GM03348 (cell line): Measurements from ENCODE around the gene ZNF799.
A peak's percentile ranks its signal among the peaks of the same experiment; 100 is the strongest.
"Not testable (repeated sequence)": the region's sequence is repeated elsewhere in the genome, so short reads cannot be mapped to it uniquely, and the experiment has no call there.

Experiments used
- DNase-seq: peaks from one replicate; pipeline ENCODE4 v3.0.0; 2012; ENCODE audit warnings: low spot score

ZNF799 gene

GRCh38 chr19:12400633-12401502 lies at the start of gene ZNF799:
ZNF799 (minus strand) TSS chr19:12401271; CDS start chr19:12401070, 201 bp downstream.
- DNase-seq: peak; percentile 94

- DNase-seq: no peak
Measured at GRCh38 chr19:12450844-12451243, 49.8 kb upstream of the ZNF799 start.

DNA sequence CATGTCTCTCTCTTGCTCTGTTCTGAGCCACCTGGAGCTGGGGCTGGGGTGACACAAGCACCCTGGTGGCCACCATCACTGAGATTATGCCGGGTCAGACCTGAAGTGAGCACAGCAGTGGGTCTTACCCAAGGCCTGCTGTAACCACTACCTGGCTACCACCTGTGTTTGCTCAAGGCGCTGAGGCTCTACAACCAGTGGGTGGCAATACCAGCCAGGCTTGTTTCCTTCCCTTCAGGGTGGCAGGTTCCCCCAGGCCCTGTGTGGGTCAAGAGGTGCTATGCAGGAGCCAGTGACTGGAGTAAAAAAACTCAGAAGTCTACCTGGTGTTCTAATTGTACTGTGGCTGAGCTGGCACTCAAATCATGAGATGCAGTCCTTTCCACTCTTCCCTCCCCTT lies 47.7 kb upstream of the ZNF799 start:
- no peak for DNase-seq

DNA sequence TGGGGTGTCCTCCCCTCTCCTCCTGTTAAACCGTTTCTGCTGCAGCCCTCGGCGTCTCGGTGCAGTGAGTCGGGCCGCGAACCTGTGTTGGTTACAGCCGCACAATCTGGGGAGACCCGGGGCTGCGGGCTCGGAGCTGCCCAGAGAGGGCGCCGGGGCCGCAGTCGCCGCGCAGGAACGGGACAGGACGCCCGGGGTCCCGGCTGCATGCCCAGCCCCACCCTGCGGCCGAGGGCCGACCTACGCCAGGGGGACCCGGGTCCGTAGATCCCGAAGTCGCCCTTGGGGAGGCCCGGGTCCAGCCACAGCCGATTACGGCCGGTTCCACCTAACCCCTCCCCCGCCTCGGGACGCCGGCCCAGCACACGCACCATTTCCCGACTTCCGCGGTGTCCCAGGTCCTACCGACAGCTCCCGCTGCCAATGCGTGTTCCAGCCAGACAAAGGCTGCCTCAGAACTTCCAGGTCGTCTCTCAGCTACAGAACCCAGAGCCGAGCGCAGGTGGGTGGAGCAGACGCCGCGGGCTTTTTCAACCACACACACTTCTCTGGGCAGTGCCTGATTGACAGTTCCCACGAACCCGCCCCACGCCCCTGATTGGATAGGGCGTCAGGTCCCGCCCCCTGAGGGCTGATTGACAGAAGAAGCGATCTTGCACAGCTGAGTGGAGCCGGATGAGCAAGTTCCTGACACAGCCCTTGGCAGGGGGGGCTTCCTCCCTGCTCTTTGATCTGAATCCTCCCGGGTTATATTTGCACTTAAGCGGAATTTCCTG lies 39.7 kb upstream of the ZNF799 start, which contains the start of gene ZNF443:
Gene ZNF443 (minus strand): TSS at position 481 of the 776 bp plus-strand sequence. CDS start 107 bp downstream, at position 374.
- DNase-seq: peak; percentile 94

DNA sequence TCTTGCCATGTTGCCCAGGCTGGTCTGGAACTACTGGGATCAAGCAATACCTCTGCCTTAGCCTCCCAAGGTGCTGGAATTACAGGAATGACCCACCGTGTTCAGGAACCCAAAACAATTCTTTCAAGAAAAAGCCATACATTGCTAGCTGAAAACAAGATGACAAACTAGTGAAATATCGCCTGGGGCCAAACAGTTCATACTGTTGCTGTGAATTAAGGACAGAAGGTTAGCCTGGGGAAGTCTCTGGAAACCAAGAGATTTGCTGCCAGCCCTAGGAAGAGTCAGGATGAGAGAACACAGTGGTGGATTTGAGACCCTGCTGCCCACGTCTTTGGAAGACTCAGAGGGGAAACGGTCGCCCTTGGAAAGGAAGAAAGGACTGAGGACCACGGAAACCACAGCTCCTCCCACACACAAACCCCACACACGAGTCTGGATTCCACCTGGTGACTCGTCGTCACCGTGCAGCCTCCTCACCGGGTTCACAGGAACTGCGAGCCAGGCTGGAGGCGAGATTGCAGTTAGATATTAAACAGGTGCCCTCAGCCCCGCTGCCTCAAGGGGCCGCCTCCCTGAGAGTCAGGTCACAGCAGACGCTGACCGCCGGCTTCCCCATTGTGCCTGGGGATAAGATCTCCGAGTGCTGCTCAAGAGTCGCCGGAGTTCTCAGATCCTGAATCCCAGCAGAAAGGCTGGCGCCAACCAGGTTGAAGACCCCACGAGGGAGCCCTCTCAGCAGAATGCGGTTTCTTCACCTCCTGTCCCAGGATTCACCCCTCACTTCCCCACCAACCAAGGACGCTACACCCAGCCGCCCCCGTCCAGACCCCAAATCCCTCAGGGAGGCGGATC lies 38.8 kb upstream of the ZNF799 start:
- DNase-seq: peak; percentile 5

- not testable (repeated sequence) for DNase-seq
Measured at GRCh38 chr19:12430726-12431299, 29.7 kb upstream of the ZNF799 start.

- DNase-seq: no peak
Measured at GRCh38 chr19:12425888-12426274, 24.8 kb upstream of the ZNF799 start.

DNA sequence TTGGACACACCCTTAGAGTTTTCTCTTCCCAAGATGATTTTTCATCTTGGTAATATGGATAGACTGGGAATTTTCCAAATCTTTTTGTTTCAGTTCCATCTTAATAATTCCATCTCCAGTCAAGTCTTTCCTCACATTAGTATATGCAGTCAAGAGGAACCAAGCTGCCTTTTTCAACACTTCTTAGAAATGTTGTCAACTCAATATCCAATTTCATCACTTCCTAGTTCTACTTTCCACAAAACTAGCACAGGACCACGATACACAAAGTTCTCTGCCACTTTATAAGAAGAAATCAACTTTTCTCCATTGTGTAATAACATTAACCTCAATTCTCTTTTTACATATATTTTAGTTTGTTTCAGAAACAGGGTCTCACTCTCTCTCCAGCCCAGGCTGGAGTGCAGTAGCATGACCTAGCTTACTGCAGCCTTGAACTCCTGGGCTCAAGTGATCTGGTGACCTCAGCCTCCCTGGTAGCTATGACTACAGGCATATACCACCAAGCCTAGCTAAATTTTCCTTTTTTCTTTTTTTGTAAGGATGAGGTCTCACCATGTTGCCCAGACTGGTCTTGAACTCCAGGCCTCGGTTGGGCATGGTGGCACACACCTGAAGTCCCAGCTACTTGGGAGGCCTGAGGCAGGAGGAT lies 24.3 kb upstream of the ZNF799 start:
- no peak for DNase-seq

DNA sequence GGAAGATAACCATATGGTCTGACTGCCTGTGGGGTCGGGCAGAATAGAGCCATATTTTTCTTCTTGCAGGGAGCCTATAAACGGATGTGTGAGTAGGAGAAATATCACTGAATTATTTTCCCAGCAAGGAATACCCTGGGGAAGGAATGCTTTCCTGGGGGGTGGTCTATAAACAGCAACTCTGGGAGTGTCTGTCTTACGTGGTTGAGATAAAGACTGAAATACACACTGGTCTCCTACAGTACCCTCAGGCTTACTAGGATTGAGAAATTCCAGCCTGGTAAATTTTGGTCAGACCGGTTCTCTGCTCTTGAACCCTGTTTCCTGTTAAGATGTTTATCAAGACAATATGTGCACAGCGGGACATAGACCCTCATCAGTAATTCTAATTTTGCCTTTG lies 16.2 kb upstream of the ZNF799 start:
- DNase-seq: not testable (repeated sequence)

GRCh38 chr19:12411893-12412292 lies 10.8 kb upstream of the ZNF799 start:
- DNase-seq: no peak

DNA sequence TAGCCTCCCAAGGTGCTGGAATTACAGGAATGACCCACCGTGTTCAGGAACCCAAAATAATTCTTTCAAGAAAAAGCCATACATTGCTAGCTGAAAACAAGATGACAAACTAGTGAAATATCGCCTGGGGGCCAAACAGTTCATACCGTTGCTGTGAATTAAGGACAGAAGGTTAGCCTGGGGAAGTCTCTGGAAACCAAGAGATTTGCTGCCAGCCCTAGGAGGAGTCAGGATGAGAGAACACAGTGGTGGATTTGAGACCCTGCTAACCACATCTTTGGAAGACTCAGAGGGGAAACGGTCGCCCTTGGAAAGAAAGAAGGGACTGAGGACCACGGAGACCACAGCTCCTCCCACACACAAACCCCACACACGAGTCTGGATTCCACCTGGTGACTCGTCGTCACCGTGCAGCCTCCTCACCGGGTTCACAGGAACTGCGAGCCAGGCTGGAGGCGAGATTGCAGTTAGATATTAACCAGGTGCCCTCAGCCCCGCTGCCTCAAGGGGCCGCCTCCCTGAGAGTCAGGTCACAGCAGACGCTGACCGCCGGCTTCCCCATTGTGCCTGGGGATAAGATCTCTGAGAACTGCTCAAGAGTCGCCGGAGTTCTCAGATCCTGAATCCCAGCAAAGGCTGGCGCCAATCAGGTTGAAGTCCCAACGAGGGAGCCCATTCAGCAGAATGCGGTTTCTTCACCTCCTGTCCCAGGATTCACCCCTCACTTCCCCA lies 1.0 kb downstream of the ZNF799 start:
- not testable (repeated sequence) for DNase-seq

DNA sequence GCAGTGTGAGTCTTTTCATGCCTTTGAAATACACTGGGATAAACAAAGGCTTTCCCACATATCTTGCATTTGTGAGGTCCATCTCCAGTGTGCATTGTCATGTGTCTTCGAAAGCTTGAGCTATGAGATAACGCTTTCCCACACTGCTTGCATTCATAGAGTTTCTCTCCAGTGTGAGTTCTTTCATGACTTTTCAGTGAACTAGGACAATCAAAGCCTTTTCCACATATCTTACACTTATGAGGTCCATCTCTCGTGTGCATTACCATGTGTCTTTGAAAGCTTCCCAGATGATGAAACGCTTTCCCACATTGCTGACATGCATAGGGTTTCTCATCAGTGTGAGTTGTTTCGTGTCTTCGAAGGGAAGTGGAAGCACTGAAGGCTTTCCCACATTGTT lies 9.9 kb downstream of the ZNF799 start:
- not testable (repeated sequence) for DNase-seq

DNA sequence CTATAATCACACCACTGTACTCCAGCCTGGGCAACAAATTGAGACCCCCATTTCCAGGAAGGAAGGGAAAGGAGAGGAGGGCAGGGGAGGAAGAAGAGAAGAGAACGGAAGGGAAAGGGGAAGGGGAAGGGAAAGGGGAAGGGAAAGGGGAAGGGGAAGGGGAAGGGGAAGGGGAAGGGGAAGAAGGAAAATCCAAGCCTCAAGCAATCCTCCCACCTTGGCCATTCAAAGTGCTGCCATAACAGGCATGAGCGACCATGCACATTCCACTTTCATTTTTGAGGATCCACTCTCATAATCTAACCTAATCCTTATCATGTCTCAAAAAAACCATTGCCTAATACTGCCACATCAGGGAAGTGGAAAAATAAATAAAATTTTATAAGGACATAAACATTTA lies 14.7 kb downstream of the ZNF799 start:
- not testable (repeated sequence) for DNase-seq

- DNase-seq: no peak
Measured at GRCh38 chr19:12380444-12380737, 20.7 kb downstream of the ZNF799 start.

DNA sequence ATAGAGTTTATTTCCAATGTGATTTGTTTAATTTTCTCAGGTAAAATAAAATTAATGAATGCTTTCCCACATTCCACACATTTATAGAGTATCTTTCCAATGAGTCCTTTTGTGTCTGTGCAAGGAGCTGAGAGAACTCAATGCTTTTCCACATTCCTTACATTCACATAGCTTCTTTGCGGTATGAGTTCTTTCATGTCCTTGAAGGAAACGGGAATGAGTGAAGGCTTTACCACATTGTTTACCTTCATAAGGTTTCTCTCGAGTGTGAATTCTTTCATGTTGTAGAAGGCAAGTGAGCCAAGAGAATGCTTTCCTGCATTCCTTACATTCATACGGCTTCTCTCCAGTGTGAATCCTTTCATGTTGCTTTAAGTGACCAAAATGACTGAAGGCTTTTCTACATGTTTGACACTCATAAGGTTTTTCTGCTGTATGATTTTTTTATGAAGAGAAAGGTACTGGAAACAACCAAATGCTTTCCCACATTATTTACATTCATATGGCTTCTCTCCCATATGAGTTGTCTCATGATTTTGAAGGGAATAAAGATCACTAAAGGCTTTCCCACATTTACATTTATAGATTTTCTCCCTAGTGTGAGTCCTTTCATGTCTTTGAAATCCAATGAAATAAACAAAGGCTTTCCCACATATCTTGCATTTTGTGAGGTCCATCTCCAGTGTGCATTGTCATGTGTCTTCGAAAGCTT lies 21.2 kb downstream of the ZNF799 start:
- no peak for DNase-seq

DNA sequence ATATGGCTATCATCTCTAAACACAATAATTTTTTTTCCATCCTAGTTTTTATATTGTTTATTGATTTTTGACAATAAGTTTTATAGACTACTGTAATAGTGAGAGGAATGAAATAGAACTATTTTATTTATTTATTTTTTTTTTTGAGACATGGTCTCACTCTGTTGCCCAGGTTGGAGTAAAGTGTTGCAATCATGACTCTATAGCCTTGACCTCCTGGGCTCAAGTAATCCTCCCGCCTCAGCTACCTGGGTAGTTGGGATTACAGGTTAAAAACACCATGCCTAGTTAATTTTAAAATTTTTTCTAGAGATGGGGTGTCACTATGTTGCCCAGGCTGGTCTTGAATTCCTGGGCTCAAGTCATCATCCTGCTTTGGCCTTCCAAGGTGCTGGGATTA lies 27.0 kb downstream of the ZNF799 start:
- DNase-seq: no peak

- DNase-seq: peak; percentile 97
Measured at GRCh38 chr19:12365236-12366162, 35.6 kb downstream of the ZNF799 start, which contains the start of gene ZNF442. ZNF442 (minus strand) TSS chr19:12365683; CDS start chr19:12363631, 2,052 bp downstream.

DNA sequence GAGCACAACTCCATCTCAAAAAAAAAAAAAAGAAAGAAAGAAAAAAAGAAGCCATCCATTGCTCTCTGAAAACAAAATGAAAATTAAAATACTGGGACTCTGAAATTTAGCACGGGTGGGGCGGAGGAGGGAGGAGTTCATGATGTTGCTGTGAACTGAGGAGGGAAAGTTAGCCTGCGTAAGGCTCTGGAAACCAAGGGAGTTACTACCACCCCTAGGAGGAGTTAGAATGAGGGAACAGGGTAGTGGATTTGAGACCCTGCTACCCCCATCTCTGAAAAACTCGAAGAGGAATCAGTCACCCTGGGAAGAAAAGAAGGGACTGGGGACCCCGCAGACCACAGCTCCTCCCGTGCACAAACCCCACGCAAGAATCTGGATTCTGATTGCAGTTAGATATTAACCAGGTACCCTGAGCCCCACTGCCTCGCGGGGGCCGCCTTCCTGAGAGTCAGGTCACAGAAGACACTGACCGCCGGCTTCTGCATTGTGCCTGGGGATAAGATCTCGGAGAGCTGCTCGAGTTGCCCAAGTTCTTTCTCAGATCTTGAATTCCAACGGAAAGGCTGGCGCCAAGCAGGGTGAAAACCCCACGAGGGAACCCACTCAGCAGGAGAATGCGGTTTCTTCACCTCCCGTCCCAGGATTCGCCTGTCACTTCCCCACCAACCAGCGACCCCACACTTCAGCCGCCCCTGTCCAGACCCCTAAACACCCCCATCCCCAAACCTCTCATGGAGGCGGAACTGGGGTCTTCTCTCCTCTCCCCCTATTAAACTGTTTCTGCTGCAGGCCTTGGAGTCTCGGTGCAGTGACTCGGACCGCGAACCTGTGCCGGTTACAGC lies 36.5 kb downstream of the ZNF799 start:
- DNase-seq: peak; percentile 60
